ENCODE data around the gene SLC29A3. TPM values are rescaled to one million over a fixed set of nuclear protein-coding genes. Genes with fewer than 3 reads are reported as not detected.
A peak's percentile ranks its signal among the peaks of the same experiment; 100 is the strongest.

SLC29A3 gene
- polyA plus RNA-seq (2013, experiment 1 of 2), result 5.2 TPM
- polyA plus RNA-seq (2013, experiment 2 of 2), result 5.5 TPM

- Histone ChIP-seq H2BK5ac (ENCODE audit: low read length) (peak within 1 kb of the TSS; percentile 2), H3K9me3 (replicated peaks in 1 of 2; ENCODE audit: control insufficient read depth in 2 of 2, insufficient read depth in 1 of 2, low read depth in 1 of 2, low read length in 2 of 2) (no peaks in the 10 kb centered on the region), H4K8ac (ENCODE audit: low read depth, low read length) (no peak within 1 kb of the TSS), H3K4ac (ENCODE audit: low read length) (no peak within 1 kb of the TSS), H2BK15ac (ENCODE audit: low read length) (no peak within 1 kb of the TSS), H3K27me3 (ENCODE audit: control insufficient read depth in 3 of 3, insufficient read depth in 3 of 3, low read depth in 1 of 3, low read length in 3 of 3) (peaks cover 0 to 16% (median 0%) of the 10 kb centered on the region in 3 experiments), H2BK120ac (ENCODE audit: low read depth, low read length) (no peak within 1 kb of the TSS), H3K4me1 (ENCODE audit: control insufficient read depth in 2 of 2, insufficient read depth in 1 of 2, low read depth in 1 of 2, low read length in 2 of 2) (peaks cover 5 to 9% of the 10 kb centered on the region in 2 donors), H3K36me3 (replicated peaks in 1 of 2; ENCODE audit: control insufficient read depth in 2 of 2, insufficient read depth in 2 of 2, low read length in 2 of 2) (peaks cover 0 to 3% of the 10 kb centered on the region in 2 donors), H3K27ac (replicated peaks; ENCODE audit: low read length) (peak within 1 kb of the TSS; percentile 32), H3K4me3 (ENCODE audit: low read length in 2 of 2) (peak within 1 kb of the TSS; percentile 55 to 89), H3K79me1 (ENCODE audit: low read depth, low read length) (peaks cover 2% of the 10 kb centered on the region), H4K91ac (ENCODE audit: low read depth, low read length, poor library complexity) (no peak within 1 kb of the TSS), H3K4me2 (ENCODE audit: insufficient read depth, low read length, poor library complexity, severe bottlenecking) (peak within 1 kb of the TSS; percentile 87), H2AK5ac (ENCODE audit: low read depth, low read length) (no peak within 1 kb of the TSS), H3K23ac (ENCODE audit: low read depth, low read length, poor library complexity) (peak within 1 kb of the TSS; percentile 78), H2BK12ac (ENCODE audit: low read length) (no peak within 1 kb of the TSS), H3K14ac (ENCODE audit: low read length) (peak within 1 kb of the TSS; percentile 1), H3K18ac (ENCODE audit: low read length) (peak within 1 kb of the TSS; percentile 36), H3K9ac (ENCODE audit: low read depth, low read length, poor library complexity) (peak within 1 kb of the TSS; percentile 81), H2AFZ (ENCODE audit: low read length) (peak within 1 kb of the TSS; percentile 94)
- peak; percentile 80 for DNase-seq (ENCODE audit: low spot score)
- no CpG with 5 or more reads among the region's 62 CpGs for WGBS, 2 donors (ENCODE audit: extremely low coverage in 2 of 2, insufficient read length in 2 of 2, insufficient replicate concordance in 1 of 2)
Measured at GRCh38 chr10:71319042-71319799, at the start of gene SLC29A3. SLC29A3 (plus strand) TSS chr10:71319259; CDS start chr10:71319310, 51 bp downstream.

DNA sequence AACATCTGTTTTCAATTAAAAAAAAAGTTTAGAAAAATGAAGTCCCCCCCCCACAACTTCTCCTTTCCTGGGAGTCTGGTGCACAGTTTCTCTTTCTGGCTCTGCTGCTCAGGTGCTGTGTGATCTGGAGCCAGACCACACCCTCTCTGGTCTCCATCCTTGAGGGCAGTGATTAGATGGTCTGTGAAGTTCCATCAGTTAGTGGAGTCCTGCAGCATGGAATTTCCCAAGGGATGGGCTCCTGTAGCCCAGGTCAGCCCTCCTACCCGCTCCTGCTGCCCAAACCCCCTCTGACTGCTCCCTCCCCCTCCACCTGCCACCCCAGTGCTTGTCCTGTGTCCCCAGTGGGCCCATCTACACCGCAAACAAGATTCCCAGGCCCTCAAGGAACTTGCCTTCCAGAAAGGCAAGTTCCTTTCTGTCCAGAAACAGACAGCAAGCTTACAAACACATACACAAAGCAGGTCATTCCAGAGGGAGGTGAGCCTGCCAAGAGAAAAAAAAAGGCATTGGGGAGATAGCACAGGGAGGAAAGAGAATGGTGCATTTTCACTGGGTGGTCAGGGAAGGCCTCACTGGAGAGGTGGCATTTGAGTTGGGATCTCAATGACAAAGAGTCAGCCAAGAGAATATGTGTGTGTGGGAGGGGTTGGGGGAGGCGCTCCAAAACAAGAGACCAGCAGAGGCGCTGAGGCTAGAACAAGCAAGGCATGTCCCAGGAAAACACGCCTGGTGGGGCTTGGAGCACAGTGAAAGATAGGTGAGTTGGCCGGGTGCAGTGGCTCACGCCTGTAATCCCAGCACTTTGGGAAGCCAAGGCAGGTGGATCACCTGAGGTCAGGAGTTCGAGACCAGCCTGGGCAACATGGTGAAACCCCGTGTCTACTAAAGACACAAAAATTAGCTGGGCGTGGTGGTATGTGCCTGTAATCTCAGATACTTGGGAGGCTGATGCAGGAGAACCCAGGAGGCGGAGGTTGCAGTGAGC, 49.5 kb upstream of the SLC29A3 start:
- no peak overlapping the region for H2BK5ac ChIP-seq (ENCODE audit: low read length)
- H2BK12ac ChIP-seq (ENCODE audit: low read length), result no peak overlapping the region
- peak overlapping the region; percentile 28 for H2BK15ac ChIP-seq (ENCODE audit: low read length)
- peak overlapping the region; percentile 63 for H3K27ac ChIP-seq (replicated peaks; ENCODE audit: low read length)
- peaks cover 4 to 12% of the 10 kb centered on the region in 2 donors for H3K4me1 ChIP-seq (ENCODE audit: control insufficient read depth in 2 of 2, insufficient read depth in 1 of 2, low read depth in 1 of 2, low read length in 2 of 2)
- no peak overlapping the region for H3K4me3 ChIP-seq (ENCODE audit: low read length in 2 of 2)
- H4K91ac ChIP-seq (ENCODE audit: low read depth, low read length, poor library complexity), result no peak overlapping the region
- H2BK120ac ChIP-seq (ENCODE audit: low read depth, low read length), result peak overlapping the region; percentile 56
- H3K23ac ChIP-seq (ENCODE audit: low read depth, low read length, poor library complexity), result no peak overlapping the region
- no peaks in the 10 kb centered on the region for H3K79me1 ChIP-seq (ENCODE audit: low read depth, low read length)
- peak overlapping the region; percentile 56 for H3K18ac ChIP-seq (ENCODE audit: low read length)
- peak overlapping the region; percentile 34 for H2AK5ac ChIP-seq (ENCODE audit: low read depth, low read length)
- DNase-seq (ENCODE audit: low spot score), result peak; percentile 30
- H2AFZ ChIP-seq (ENCODE audit: low read length), result no peak overlapping the region
- no CpG with 5 or more reads among the region's 11 CpGs for WGBS, 2 donors (ENCODE audit: extremely low coverage in 2 of 2, insufficient read length in 2 of 2, insufficient replicate concordance in 1 of 2)
- H3K4me2 ChIP-seq (ENCODE audit: insufficient read depth, low read length, poor library complexity, severe bottlenecking), result no peak overlapping the region
- H3K4ac ChIP-seq (ENCODE audit: low read length), result no peak overlapping the region
- H4K8ac ChIP-seq (ENCODE audit: low read depth, low read length), result no peak overlapping the region
- no peak overlapping the region for H3K14ac ChIP-seq (ENCODE audit: low read length)
- H3K36me3 ChIP-seq (replicated peaks in 1 of 2; ENCODE audit: control insufficient read depth in 2 of 2, insufficient read depth in 2 of 2, low read length in 2 of 2), result no peaks in the 10 kb centered on the region
- no peak overlapping the region for H3K9ac ChIP-seq (ENCODE audit: low read depth, low read length, poor library complexity)
- H3K9me3 ChIP-seq (replicated peaks in 1 of 2; ENCODE audit: control insufficient read depth in 2 of 2, insufficient read depth in 1 of 2, low read depth in 1 of 2, low read length in 2 of 2), result no peaks in the 10 kb centered on the region
- peaks cover 0 to 16% (median 0%) of the 10 kb centered on the region in 3 experiments for H3K27me3 ChIP-seq (ENCODE audit: control insufficient read depth in 3 of 3, insufficient read depth in 3 of 3, low read depth in 1 of 3, low read length in 3 of 3)

- Histone ChIP-seq H3K9me3 (replicated peaks in 1 of 2; ENCODE audit: control insufficient read depth in 2 of 2, insufficient read depth in 1 of 2, low read depth in 1 of 2, low read length in 2 of 2) (no peaks in the 10 kb centered on the region), H2BK5ac (ENCODE audit: low read length) (no peak overlapping the region), H3K4ac (ENCODE audit: low read length) (no peak overlapping the region), H3K9ac (ENCODE audit: low read depth, low read length, poor library complexity) (peak overlapping the region; percentile 15), H3K36me3 (replicated peaks in 1 of 2; ENCODE audit: control insufficient read depth in 2 of 2, insufficient read depth in 2 of 2, low read length in 2 of 2) (no peaks in the 10 kb centered on the region), H3K23ac (ENCODE audit: low read depth, low read length, poor library complexity) (no peak overlapping the region), H2AFZ (ENCODE audit: low read length) (no peak overlapping the region), H4K91ac (ENCODE audit: low read depth, low read length, poor library complexity) (no peak overlapping the region), H3K18ac (ENCODE audit: low read length) (peak overlapping the region; percentile 89), H2BK15ac (ENCODE audit: low read length) (peak overlapping the region; percentile 59), H3K27me3 (ENCODE audit: control insufficient read depth in 3 of 3, insufficient read depth in 3 of 3, low read depth in 1 of 3, low read length in 3 of 3) (peaks cover 0 to 13% (median 0%) of the 10 kb centered on the region in 3 experiments), H3K4me1 (ENCODE audit: control insufficient read depth in 2 of 2, insufficient read depth in 1 of 2, low read depth in 1 of 2, low read length in 2 of 2) (peaks cover 4 to 12% of the 10 kb centered on the region in 2 donors), H3K27ac (replicated peaks; ENCODE audit: low read length) (no peak overlapping the region), H3K14ac (ENCODE audit: low read length) (no peak overlapping the region), H3K79me1 (ENCODE audit: low read depth, low read length) (no peaks in the 10 kb centered on the region), H3K4me3 (ENCODE audit: low read length in 2 of 2) (no peak overlapping the region), H2BK120ac (ENCODE audit: low read depth, low read length) (peak overlapping the region; percentile 90), H4K8ac (ENCODE audit: low read depth, low read length) (no peak overlapping the region), H3K4me2 (ENCODE audit: insufficient read depth, low read length, poor library complexity, severe bottlenecking) (no peak overlapping the region), H2AK5ac (ENCODE audit: low read depth, low read length) (peak overlapping the region; percentile 91), H2BK12ac (ENCODE audit: low read length) (no peak overlapping the region)
- DNase-seq (ENCODE audit: low spot score), result peak; percentile 68
- no CpG with 5 or more reads among the region's 10 CpGs for WGBS, 2 donors (ENCODE audit: extremely low coverage in 2 of 2, insufficient read length in 2 of 2, insufficient replicate concordance in 1 of 2)
Measured at GRCh38 chr10:71270301-71271220, 48.5 kb upstream of the SLC29A3 start.
